Naive thymus-derived CD4-positive, alpha-beta T cell (primary cell): ENCODE measurements around the gene ZP2. TPM values are rescaled to one million over a fixed set of nuclear protein-coding genes. Genes with fewer than 3 reads are reported as not detected.
"Not testable (repeated sequence)": the region's sequence is repeated elsewhere in the genome, so short reads cannot be mapped to it uniquely, and the experiment has no call there.

Source experiments
- ATAC-seq: fragments of 150-1000 bp; cut with Tn5 transposase; 2 replicates; pipeline ENCODE4 v1.10.0; 2021; ENCODE audit warnings: mild to moderate bottlenecking, moderate library complexity
- CTCF ChIA-PET: fragments of 350-600 bp; sonication (Branson Sonifier 250); formaldehyde crosslinking; loops from one replicate; lab custom pipeline; 2021; ENCODE audit warnings: antibody characterized with exemption; lab: Charles Lee
- POLR2A ChIA-PET: fragments of 350-600 bp; sonication (Branson Sonifier 250); formaldehyde crosslinking; loops from one replicate; lab custom pipeline; 2021; ENCODE audit warnings: antibody characterized with exemption, inconsistent platforms; lab: Charles Lee
- DNase-seq, 9 donors: peaks; one replicate each; pipeline versions ENCODE4 v3.0.0 to v3.0.0-alpha.2; 2020 to 2022; ENCODE audit warnings: mixed read lengths in 1 of 9
- H3K27ac ChIP-seq: one replicate; pipeline ENCODE4 v1.7.0; 2013; ENCODE audit warnings: mild to moderate bottlenecking, low read depth, low read length, moderate library complexity
- H3K27me3 ChIP-seq, 2 donors: one replicate each; pipeline ENCODE4 v1.7.0; 2013; ENCODE audit warnings: low read length in 2 of 2, mild to moderate bottlenecking in 2 of 2, moderate library complexity in 2 of 2; ENCODE audit not compliant: control insufficient read depth in 2 of 2, insufficient read depth in 2 of 2
- H3K36me3 ChIP-seq, 3 experiments: 1 replicate in 2 of 3; 2 replicates in 1 of 3; pipeline ENCODE4 v1.7.0; 2013; ENCODE audit warnings: low read length in 3 of 3, mild to moderate bottlenecking in 3 of 3, moderate library complexity in 1 of 3; ENCODE audit not compliant: insufficient read depth in 3 of 3, control insufficient read depth in 2 of 3
- H3K4me1 ChIP-seq, 2 donors: one replicate each; pipeline ENCODE4 v1.7.0; 2013; ENCODE audit warnings: low read length in 2 of 2, mild to moderate bottlenecking in 2 of 2, moderate library complexity in 1 of 2; ENCODE audit not compliant: control insufficient read depth in 2 of 2, insufficient read depth in 2 of 2
- H3K4me3 ChIP-seq: 2 replicates; pipeline ENCODE4 v1.7.0; 2013; ENCODE audit warnings: mild to moderate bottlenecking, low read length
- H3K9me3 ChIP-seq, 3 experiments: 1 replicate in 2 of 3; 2 replicates in 1 of 3; pipeline ENCODE4 v1.7.0; 2013; ENCODE audit warnings: low read length in 3 of 3; ENCODE audit not compliant: control insufficient read depth in 2 of 3
- H3K27ac Mint-ChIP-seq, 9 donors: one replicate each; pipeline ENCODE4 v1.8.0; 2020 to 2022; ENCODE audit warnings: mixed read lengths in 9 of 9, mild to moderate bottlenecking in 8 of 9, moderate library complexity in 5 of 9, inconsistent platforms in 2 of 9
- H3K27me3 Mint-ChIP-seq, 5 donors: one replicate each; pipeline ENCODE4 v1.8.0; 2021 to 2022; ENCODE audit warnings: mixed read lengths in 5 of 5, mild to moderate bottlenecking in 1 of 5
- H3K36me3 Mint-ChIP-seq, 5 donors: one replicate each; pipeline ENCODE4 v1.8.0; 2020 to 2022; ENCODE audit warnings: mixed read lengths in 5 of 5, mild to moderate bottlenecking in 3 of 5, inconsistent platforms in 1 of 5
- H3K4me1 Mint-ChIP-seq, 7 donors: one replicate each; pipeline ENCODE4 v1.8.0; 2020 to 2022; ENCODE audit warnings: mixed read lengths in 7 of 7, mild to moderate bottlenecking in 3 of 7, inconsistent platforms in 1 of 7
- H3K4me3 Mint-ChIP-seq, 10 donors: one replicate each; pipeline ENCODE4 v1.8.0; 2020 to 2022; ENCODE audit warnings: mild to moderate bottlenecking in 10 of 10, mixed read lengths in 10 of 10, moderate library complexity in 6 of 10, inconsistent platforms in 2 of 10
- H3K9me3 Mint-ChIP-seq, 11 donors: one replicate each; pipeline ENCODE4 v1.8.0; 2020 to 2022; ENCODE audit warnings: mixed read lengths in 11 of 11, mild to moderate bottlenecking in 4 of 11, inconsistent platforms in 1 of 11, moderate library complexity in 1 of 11
- intact Hi-C, 2 donors: fragments of 100-400 bp; cut with micrococcal nuclease; formaldehyde crosslinking; loops; one replicate each; pipeline ENCODE4 v1.15.1; 2023
- polyA plus RNA-seq, 2 donors: library from polyadenylated mRNA; unstranded; fragments of 300-500 nt; fragmentation: Illumina TruSeq; gene quantifications; one replicate each; pipeline ENCODE4 v1.2.3, GENCODE V29; 2021
- total RNA-seq, 6 experiments: library from RNA in 5 of 6; stranded (reverse) in 5 of 6; gene quantifications; 1 replicate in 5 of 6; 2 replicates in 1 of 6; pipeline ENCODE4 v1.2.3 and lab custom pipeline; 2021 to 2026

ZP2 gene
- total RNA-seq (not detected), polyA plus RNA-seq (not detected), total RNA-seq (lab: John Stamatoyannopoulos, UW) (not detected)

DNA sequence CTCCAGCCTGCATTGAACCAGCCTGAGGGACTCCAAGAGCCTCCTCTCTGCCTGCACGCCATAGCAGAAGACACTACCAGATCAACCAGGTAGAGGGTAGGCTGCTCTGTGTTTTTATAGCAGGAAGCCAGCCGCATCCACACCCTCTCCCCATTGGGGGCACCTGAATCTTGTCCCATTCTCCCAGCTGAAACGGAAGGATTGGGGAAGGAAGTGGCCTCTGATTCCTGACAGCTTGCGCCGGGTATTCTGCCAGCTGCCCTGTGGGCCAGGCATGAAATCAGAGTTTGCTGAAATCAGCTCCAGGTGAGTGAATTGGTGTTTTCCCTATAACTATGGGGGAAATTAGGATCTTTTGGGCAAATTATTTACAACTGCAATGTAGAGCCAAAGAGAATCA is at the start of gene ZP2:
TSS of gene ZP2 (minus strand) at position 89 of the 400 bp plus-strand sequence. CDS start at position 62, 27 bp downstream.
- no peaks in the 10 kb centered on the region for H3K36me3 ChIP-seq
- Mint-ChIP-seq H3K4me1 (no peaks in the 10 kb centered on the region), H3K27ac (no peak within 1 kb of the TSS), H3K9me3 (peaks cover 0 to 2% (median 0%) of the 10 kb centered on the region in 11 donors), H3K4me3 (no peak within 1 kb of the TSS), H3K27me3 (peaks cover 3 to 26% (median 17%) of the 10 kb centered on the region in 5 donors), H3K36me3 (no peaks in the 10 kb centered on the region)
- DNase-seq (no peak), ATAC-seq (no peak)
- H3K9me3 ChIP-seq, result no peaks in the 10 kb centered on the region
- no peak within 1 kb of the TSS for H3K4me3 ChIP-seq
- intact Hi-C loops, result no loop called here
- ChIA-PET CTCF (no interaction called here), POLR2A (no interaction called here)
- H3K27ac ChIP-seq, result no peak within 1 kb of the TSS
- no peaks in the 10 kb centered on the region for H3K27me3 ChIP-seq
- no peaks in the 10 kb centered on the region for H3K4me1 ChIP-seq

- intact Hi-C loops, result no loop called here
- ChIA-PET CTCF (no interaction called here), POLR2A (no interaction called here)
- Mint-ChIP-seq H3K27me3 (peaks cover 4 to 26% (median 7%) of the 10 kb centered on the region in 5 donors), H3K9me3 (no peaks in the 10 kb centered on the region), H3K4me1 (no peaks in the 10 kb centered on the region), H3K4me3 (no peak overlapping the region), H3K36me3 (no peaks in the 10 kb centered on the region), H3K27ac (no peak overlapping the region)
- ATAC-seq (no peak), DNase-seq (no peak)
- H3K9me3 ChIP-seq, result no peaks in the 10 kb centered on the region
- no peaks in the 10 kb centered on the region for H3K27me3 ChIP-seq
- no peaks in the 10 kb centered on the region for H3K36me3 ChIP-seq
- H3K27ac ChIP-seq, result no peak overlapping the region
- no peak overlapping the region for H3K4me3 ChIP-seq
- no peaks in the 10 kb centered on the region for H3K4me1 ChIP-seq
These were observed 45.9 kb upstream of the ZP2 start for GRCh38 chr16:21257284-21257683.

- Histone ChIP-seq H3K36me3 (no peaks in the 10 kb centered on the region), H3K27me3 (no peaks in the 10 kb centered on the region), H3K4me3 (no peak overlapping the region), H3K4me1 (no peaks in the 10 kb centered on the region), H3K27ac (no peak overlapping the region), H3K9me3 (no peaks in the 10 kb centered on the region)
- intact Hi-C loops, result no loop called here
- POLR2A ChIA-PET, result no interaction called here
- peaks cover 6 to 26% (median 7%) of the 10 kb centered on the region in 5 donors for H3K27me3 Mint-ChIP-seq
- CTCF ChIA-PET, result no interaction called here
- ATAC-seq (no peak), DNase-seq (no peak)
- no peaks in the 10 kb centered on the region for H3K36me3 Mint-ChIP-seq
- H3K4me1 Mint-ChIP-seq, result no peaks in the 10 kb centered on the region
- H3K4me3 Mint-ChIP-seq, result no peak overlapping the region
- no peak overlapping the region for H3K27ac Mint-ChIP-seq
- H3K9me3 Mint-ChIP-seq, result no peaks in the 10 kb centered on the region
These were observed 45.3 kb upstream of the ZP2 start for GRCh38 chr16:21256636-21257035.

- no peaks in the 10 kb centered on the region for H3K9me3 Mint-ChIP-seq
- H3K36me3 ChIP-seq, result no peaks in the 10 kb centered on the region
- H3K27ac ChIP-seq, result no peak overlapping the region
- no peaks in the 10 kb centered on the region for H3K9me3 ChIP-seq
- H3K4me3 Mint-ChIP-seq, result no peak overlapping the region
- H3K27ac Mint-ChIP-seq, result no peak overlapping the region
- ATAC-seq (no peak), DNase-seq (no peak)
- CTCF ChIA-PET, result no interaction called here
- H3K4me1 Mint-ChIP-seq, result no peaks in the 10 kb centered on the region
- no peaks in the 10 kb centered on the region for H3K4me1 ChIP-seq
- H3K4me3 ChIP-seq, result no peak overlapping the region
- H3K36me3 Mint-ChIP-seq, result no peaks in the 10 kb centered on the region
- intact Hi-C loops, result no loop called here
- peaks cover 14 to 41% (median 15%) of the 10 kb centered on the region in 5 donors for H3K27me3 Mint-ChIP-seq
- H3K27me3 ChIP-seq, result no peaks in the 10 kb centered on the region
- POLR2A ChIA-PET, result no interaction called here
These were observed 42.1 kb upstream of the ZP2 start for GRCh38 chr16:21253470-21253869.

DNA sequence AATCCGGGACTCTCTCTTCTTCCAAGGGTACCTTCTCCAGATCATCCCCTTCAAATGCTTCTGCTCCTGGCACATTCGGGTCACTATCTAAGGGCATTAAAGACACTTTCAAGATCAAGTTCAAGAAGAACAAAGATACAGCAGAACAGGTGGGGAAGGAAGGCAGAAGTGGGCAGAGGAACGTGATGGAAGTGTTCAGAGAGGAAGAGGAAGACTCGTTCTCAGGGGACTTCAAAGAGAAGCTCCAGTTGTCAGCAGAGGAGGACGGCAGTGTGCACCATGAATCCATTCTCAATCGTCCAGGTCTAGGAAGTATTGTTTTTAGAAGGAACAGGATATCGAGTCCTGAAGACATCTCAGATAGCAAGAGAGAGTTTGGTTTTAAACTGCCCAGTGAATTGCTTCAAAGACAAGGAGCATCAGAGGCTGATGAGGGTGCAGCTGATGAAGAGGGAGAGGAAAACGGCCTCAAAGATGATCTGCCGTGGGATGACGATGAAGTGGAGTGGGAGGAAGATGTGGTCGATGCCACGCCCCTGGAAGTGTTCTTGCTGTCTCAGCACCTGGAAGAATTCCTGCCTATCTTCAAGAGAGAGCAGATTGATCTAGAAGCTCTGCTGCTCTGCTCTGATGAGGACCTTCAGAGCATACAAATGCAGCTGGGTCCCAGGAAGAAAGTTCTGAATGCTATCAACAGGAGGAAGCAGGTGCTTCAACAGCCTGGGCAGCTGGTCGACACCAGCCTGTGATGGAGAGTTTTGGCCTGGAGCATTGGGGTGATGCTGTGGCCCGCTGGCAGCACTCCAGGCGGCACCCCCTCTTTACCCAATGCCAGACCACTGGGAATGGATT is 38.9 kb upstream of the ZP2 start:
- CTCF ChIA-PET, result no interaction called here
- Histone ChIP-seq H3K4me3 (no peak overlapping the region), H3K9me3 (no peaks in the 10 kb centered on the region), H3K27ac (no peak overlapping the region), H3K36me3 (no peaks in the 10 kb centered on the region), H3K27me3 (no peaks in the 10 kb centered on the region), H3K4me1 (no peaks in the 10 kb centered on the region)
- POLR2A ChIA-PET, result no interaction called here
- no peak overlapping the region for H3K4me3 Mint-ChIP-seq
- ATAC-seq (no peak), DNase-seq (no peak)
- H3K36me3 Mint-ChIP-seq, result no peaks in the 10 kb centered on the region
- no peaks in the 10 kb centered on the region for H3K9me3 Mint-ChIP-seq
- intact Hi-C loops, result no loop called here
- H3K27ac Mint-ChIP-seq, result no peak overlapping the region
- H3K4me1 Mint-ChIP-seq, result no peaks in the 10 kb centered on the region
- peaks cover 14 to 37% (median 24%) of the 10 kb centered on the region in 5 donors for H3K27me3 Mint-ChIP-seq

- H3K9me3 ChIP-seq, H3K4me3 Mint-ChIP-seq, CTCF ChIA-PET, ATAC-seq, H3K9me3 Mint-ChIP-seq, DNase-seq, H3K36me3 ChIP-seq, H3K27ac ChIP-seq, H3K4me1 ChIP-seq, H3K36me3 Mint-ChIP-seq, H3K4me3 ChIP-seq, intact Hi-C loops, POLR2A ChIA-PET, H3K4me1 Mint-ChIP-seq, H3K27me3 ChIP-seq, H3K27ac Mint-ChIP-seq: not testable (repeated sequence)
- peaks cover 14 to 38% (median 28%) of the 10 kb centered on the region in 5 donors for H3K27me3 Mint-ChIP-seq
These were observed 36.8 kb upstream of the ZP2 start for GRCh38 chr16:21248179-21248578.
